ENCODE measurements around the gene NECTIN4. TPM values are rescaled to one million over a fixed set of nuclear protein-coding genes. Genes with fewer than 3 reads are reported as not detected.

Gene NECTIN4
- total RNA-seq, 1 experiment from 2014 or later = 0.20 TPM

GRCh38 chr1:161114556-161114955, 25.2 kb upstream of the NECTIN4 start:
- Histone ChIP-seq H3K9me3 (no peaks in the 10 kb centered on the region), H3K4me1 (peaks cover 9% of the 10 kb centered on the region), H3K36me3 (ENCODE audit: control insufficient read depth, insufficient read depth, low read length) (0 out of 2 replicates have a peak, but pooled peaks cover 1% of the 10 kb centered on the region), H3K4me3 (ENCODE audit: low read depth, low read length) (no peak overlapping the region), H3K27me3 (replicated peaks; ENCODE audit: control insufficient read depth, insufficient read depth, low read length) (no peaks in the 10 kb centered on the region)
- POLR2A ChIA-PET = no interaction called here
- BruUV-seq (replicated peaks) = no TSS peak
- H3K36me3 Mint-ChIP-seq (ENCODE audit: insufficient read depth, unreplicated experiment) = peaks cover 40% of the 10 kb centered on the region
- CTCF ChIA-PET = no interaction called here
- TF ChIP-seq CTCF (IDR thresholded peaks at IDR 0.05; ENCODE audit: insufficient read depth in 1 of 2, low read depth in 1 of 2, low read length in 1 of 2, severe bottlenecking in 1 of 2, unreplicated experiment in 1 of 2) = no peak
- DNase-seq = no peak
- H3K9me3 Mint-ChIP-seq (ENCODE audit: unreplicated experiment) = no peaks in the 10 kb centered on the region
- peaks cover 7% of the 10 kb centered on the region for H3K4me1 Mint-ChIP-seq (ENCODE audit: low read depth, unreplicated experiment)
- H3K4me3 Mint-ChIP-seq (ENCODE audit: unreplicated experiment) = no peak overlapping the region
- no peak overlapping the region for H3K27ac Mint-ChIP-seq (ENCODE audit: unreplicated experiment)
- intact Hi-C loops (cut with micrococcal nuclease; ENCODE audit: unreplicated experiment) = no loop called here
- H3K27me3 Mint-ChIP-seq (ENCODE audit: insufficient read depth, unreplicated experiment) = no peaks in the 10 kb centered on the region

- intact Hi-C loops (cut with micrococcal nuclease; ENCODE audit: unreplicated experiment) = no loop called here
- H3K4me3 Mint-ChIP-seq (ENCODE audit: unreplicated experiment) = no peak overlapping the region
- Histone ChIP-seq H3K4me1 (peaks cover 2% of the 10 kb centered on the region; the same call in 1 of the 2 replicates), H3K27me3 (replicated peaks; ENCODE audit: control insufficient read depth, insufficient read depth, low read length) (no peaks in the 10 kb centered on the region), H3K9me3 (no peaks in the 10 kb centered on the region), H3K4me3 (ENCODE audit: low read depth, low read length) (no peak overlapping the region), H3K36me3 (ENCODE audit: control insufficient read depth, insufficient read depth, low read length) (0 out of 2 replicates have a peak, but pooled peaks cover 1% of the 10 kb centered on the region)
- peaks cover 35% of the 10 kb centered on the region for H3K36me3 Mint-ChIP-seq (ENCODE audit: insufficient read depth, unreplicated experiment)
- no peak overlapping the region for H3K27ac Mint-ChIP-seq (ENCODE audit: unreplicated experiment)
- no TSS peak for BruUV-seq (replicated peaks)
- POLR2A ChIA-PET = no interaction called here
- TF ChIP-seq CTCF (IDR thresholded peaks at IDR 0.05; ENCODE audit: insufficient read depth in 1 of 2, low read depth in 1 of 2, low read length in 1 of 2, severe bottlenecking in 1 of 2, unreplicated experiment in 1 of 2) = no peak
- H3K4me1 Mint-ChIP-seq (ENCODE audit: low read depth, unreplicated experiment) = peaks cover under 1% of the 10 kb centered on the region
- no peak for DNase-seq
- CTCF ChIA-PET = no interaction called here
- no peaks in the 10 kb centered on the region for H3K9me3 Mint-ChIP-seq (ENCODE audit: unreplicated experiment)
- H3K27me3 Mint-ChIP-seq (ENCODE audit: insufficient read depth, unreplicated experiment) = no peaks in the 10 kb centered on the region
Observed at GRCh38 chr1:161113915-161114314, 24.6 kb upstream of the NECTIN4 start.

GRCh38 chr1:161111527-161111926, 22.2 kb upstream of the NECTIN4 start:
- no peak for DNase-seq
- no TSS peak for BruUV-seq (replicated peaks)
- Mint-ChIP-seq H3K27ac (ENCODE audit: unreplicated experiment) (no peak overlapping the region), H3K9me3 (ENCODE audit: unreplicated experiment) (no peaks in the 10 kb centered on the region), H3K4me3 (ENCODE audit: unreplicated experiment) (no peak overlapping the region), H3K36me3 (ENCODE audit: insufficient read depth, unreplicated experiment) (peaks cover 22% of the 10 kb centered on the region), H3K4me1 (ENCODE audit: low read depth, unreplicated experiment) (no peaks in the 10 kb centered on the region), H3K27me3 (ENCODE audit: insufficient read depth, unreplicated experiment) (no peaks in the 10 kb centered on the region)
- Histone ChIP-seq H3K27me3 (replicated peaks; ENCODE audit: control insufficient read depth, insufficient read depth, low read length) (no peaks in the 10 kb centered on the region), H3K36me3 (ENCODE audit: control insufficient read depth, insufficient read depth, low read length) (0 out of 2 replicates have a peak, but pooled peaks cover 1% of the 10 kb centered on the region), H3K4me3 (ENCODE audit: low read depth, low read length) (no peak overlapping the region), H3K9me3 (no peaks in the 10 kb centered on the region), H3K4me1 (no peaks in the 10 kb centered on the region; the same call in 1 of the 2 replicates)
- TF ChIP-seq CTCF (IDR thresholded peaks at IDR 0.05; ENCODE audit: insufficient read depth in 1 of 2, low read depth in 1 of 2, low read length in 1 of 2, severe bottlenecking in 1 of 2, unreplicated experiment in 1 of 2) = no peak
- ChIA-PET POLR2A (no interaction called here), CTCF (no interaction called here)
- intact Hi-C loops (cut with micrococcal nuclease; ENCODE audit: unreplicated experiment) = no loop called here

Measured in Caco-2 (cell line).